GM13976 (cell line): ENCODE data around the gene CD109.
"Not testable (repeated sequence)": the region's sequence is repeated elsewhere in the genome, so short reads cannot be mapped to it uniquely, and the experiment has no call there.

Experiments
- DNase-seq: peaks from one replicate; pipeline ENCODE4 v3.0.0; 2012; ENCODE audit warnings: low spot score
- CTCF ChIP-seq: IDR thresholded peaks from 2 replicates; pipeline ENCODE4 v1.5.1; 2012; ENCODE audit warnings: borderline replicate concordance, mild to moderate bottlenecking; ENCODE audit not compliant: insufficient read depth; ENCODE audit errors: extremely low read depth, missing control alignments, control extremely low read depth
- in situ Hi-C: fragments of 300-500 bp; cut with MboI; formaldehyde crosslinking; loops from one replicate; pipeline ENCODE4 v1.12.0; 2022; ENCODE audit warnings: low sequenced_read_pairs, mixed read lengths, inconsistent platforms; ENCODE audit not compliant: unreplicated experiment

CD109 gene

GRCh38 chr6:73798592-73798991 is 102.6 kb downstream of the CD109 start:
- TF ChIP-seq CTCF: peak; percentile 16
- in situ Hi-C loops: no loop called here
- peak; percentile 57 for DNase-seq

- TF ChIP-seq CTCF: no peak
- no peak for DNase-seq
- in situ Hi-C loops: no loop called here
These were observed 105.0 kb downstream of the CD109 start for GRCh38 chr6:73800997-73801396.

- no peak for TF ChIP-seq CTCF
- in situ Hi-C loops: no loop called here
These were observed 105.8 kb downstream of the CD109 start for GRCh38 chr6:73801652-73802268.

GRCh38 chr6:73802366-73802765 is 106.4 kb downstream of the CD109 start:
- in situ Hi-C loops: no loop called here
- no peak for TF ChIP-seq CTCF
- DNase-seq: no peak

More at GRCh38 chr6:73801652-73802268, 105.8 kb downstream of the CD109 start:
- no peak for DNase-seq

- no peak for DNase-seq
- peak; percentile 9 for TF ChIP-seq CTCF
- in situ Hi-C loops: no loop called here
These were observed 107.7 kb downstream of the CD109 start for GRCh38 chr6:73803562-73804241.

GRCh38 chr6:73805221-73805620 is 109.2 kb downstream of the CD109 start:
- in situ Hi-C loops: not testable (repeated sequence)

GRCh38 chr6:73805982-73806381 is 110.0 kb downstream of the CD109 start:
- in situ Hi-C loops, DNase-seq: not testable (repeated sequence)

More at GRCh38 chr6:73805221-73805620, 109.2 kb downstream of the CD109 start:
- DNase-seq: not testable (repeated sequence)
